SK-N-SH (cell line): ENCODE data around the gene LRRC19. TPM values are rescaled to one million over a fixed set of nuclear protein-coding genes. Genes with fewer than 3 reads are reported as not detected.

Experiments used
- CTCF ChIA-PET: fragments of 300-600, 350-600 bp; formaldehyde crosslinking; extraction: SDS; loops from one replicate; lab custom pipeline; 2021; lab: Yijun Ruan, JAX
- POLR2A ChIA-PET: fragments of 350-600 bp; sonication (Branson Sonifier 250); formaldehyde crosslinking; extraction: SDS; loops from one replicate; lab custom pipeline; 2020; ENCODE audit warnings: antibody characterized with exemption, inconsistent platforms; lab: Yijun Ruan, JAX
- DNase-seq: peaks from one replicate; pipeline ENCODE4 v3.0.0; 2012
- H2AFZ ChIP-seq: fragments of 200-600 bp; sonication (generic); 2 replicates; pipeline ENCODE4 v1.8.1; 2016; ENCODE audit warnings: antibody characterized with exemption, mild to moderate bottlenecking, low read depth
- H3F3A ChIP-seq: fragments of 200-600 bp; sonication (generic); replicated peaks from 2 replicates; pipeline ENCODE3; 2016; ENCODE audit warnings: antibody characterized with exemption, mild to moderate bottlenecking; ENCODE audit not compliant: insufficient read depth
- H3K27ac ChIP-seq, 2 experiments: fragments of 200-500 bp in 1 of 2; fragments of 200-600 bp in 1 of 2; sonication (Bioruptor generic) in 1 of 2; sonication (generic), shearing (Covaris generic) in 1 of 2; 2 replicates each; pipeline versions ENCODE4 v1.5.1 to v1.6.1; 2014 to 2016; ENCODE audit warnings: low read depth in 2 of 2, inconsistent platforms in 1 of 2, low read length in 1 of 2, mild to moderate bottlenecking in 1 of 2, mixed read lengths in 1 of 2
- H3K27me3 ChIP-seq: fragments of 200-600 bp; sonication (generic), shearing (Covaris generic); 2 replicates; pipeline ENCODE4 v1.6.1; 2016; ENCODE audit warnings: mixed run types; ENCODE audit not compliant: insufficient read depth
- H3K36me3 ChIP-seq, 2 experiments: fragments of 200-500 bp in 1 of 2; fragments of 200-600 bp in 1 of 2; sonication (Bioruptor generic) in 1 of 2; sonication (generic) in 1 of 2; replicated peaks in 1 of 2; 2 replicates each; pipeline versions ENCODE3 to v1.5.1; 2014 to 2016; ENCODE audit warnings: low read length in 1 of 2, mild to moderate bottlenecking in 1 of 2; ENCODE audit not compliant: insufficient read depth in 2 of 2, control insufficient read depth in 1 of 2
- H3K4me1 ChIP-seq, 2 experiments: fragments of 200-500 bp in 1 of 2; fragments of 200-600 bp in 1 of 2; sonication (Bioruptor generic) in 1 of 2; sonication (generic), shearing (Covaris generic) in 1 of 2; 2 replicates each; pipeline versions ENCODE4 v1.5.1 to v1.6.1; 2014 to 2016; ENCODE audit warnings: low read depth in 1 of 2, low read length in 1 of 2, mixed run types in 1 of 2; ENCODE audit not compliant: insufficient read depth in 2 of 2, control insufficient read depth in 1 of 2
- H3K4me2 ChIP-seq: fragments of 200-600 bp; sonication (generic), shearing (Covaris generic); 2 replicates; pipeline ENCODE4 v1.6.1; 2017; ENCODE audit warnings: mixed run types
- H3K4me3 ChIP-seq, 2 experiments: fragments of 200-500 bp in 1 of 2; fragments of 200-600 bp in 1 of 2; sonication (Bioruptor generic) in 1 of 2; sonication (generic), shearing (Covaris generic) in 1 of 2; 2 replicates each; pipeline versions ENCODE4 v1.5.1 to v1.8.1; 2014 to 2016; ENCODE audit warnings: low read depth in 2 of 2, inconsistent platforms in 1 of 2, low read length in 1 of 2, mild to moderate bottlenecking in 1 of 2, mixed read lengths in 1 of 2, moderate library complexity in 1 of 2
- H3K79me2 ChIP-seq: fragments of 200-600 bp; sonication (generic); 2 replicates; pipeline ENCODE4 v1.8.1; 2017; ENCODE audit warnings: mild to moderate bottlenecking; ENCODE audit not compliant: insufficient read depth
- H3K9ac ChIP-seq: fragments of 200-600 bp; sonication (generic); 2 replicates; pipeline ENCODE4 v1.6.1; 2017; ENCODE audit warnings: mixed run types
- H3K9me2 ChIP-seq: fragments of 200-600 bp; sonication (generic); 2 replicates; pipeline ENCODE4 v1.6.1; 2017; ENCODE audit warnings: mixed run types
- H3K9me3 ChIP-seq: fragments of 200-600 bp; sonication (generic); 2 replicates; pipeline ENCODE4 v1.6.1; 2017; ENCODE audit warnings: mixed run types, mild to moderate bottlenecking, moderate library complexity
- H4K20me1 ChIP-seq: fragments of 200-600 bp; sonication (generic); 2 replicates; pipeline ENCODE4 v1.6.1; 2017; ENCODE audit warnings: mild to moderate bottlenecking, mixed run types; ENCODE audit not compliant: insufficient read depth
- CTCF ChIP-seq: fragments of 200-600 bp; sonication (generic); IDR thresholded peaks from 2 replicates; pipeline ENCODE4 v1.6.1; 2017; ENCODE audit warnings: antibody characterized with exemption, mild to moderate bottlenecking, moderate library complexity
- ELF1 ChIP-seq: IDR thresholded peaks from 2 replicates; pipeline ENCODE4 v1.4.0; 2012
- FOXJ3 ChIP-seq: sonication (generic); formaldehyde crosslinking; IDR thresholded peaks from 2 replicates; pipeline ENCODE4 v1.5.1; 2020; ENCODE audit warnings: mild to moderate bottlenecking, missing genetic modification reagents
- GATA2 ChIP-seq: sonication (generic); formaldehyde crosslinking; IDR thresholded peaks from 2 replicates; pipeline ENCODE4 v1.5.0; 2020; ENCODE audit warnings: mild to moderate bottlenecking, missing genetic modification reagents
- RAD21 ChIP-seq: IDR thresholded peaks from 2 replicates; pipeline ENCODE4 v1.6.1; 2012; ENCODE audit warnings: mild to moderate bottlenecking, low read length
- RCOR1 ChIP-seq: fragments of 150-350 bp; IDR thresholded peaks from 2 replicates; pipeline ENCODE4 v1.6.1; 2017; ENCODE audit warnings: antibody characterized with exemption, low read length
- SIN3A ChIP-seq: IDR thresholded peaks from 2 replicates; pipeline ENCODE4 v1.6.1; 2012; ENCODE audit warnings: low read depth, mild to moderate bottlenecking, low read length, moderate library complexity, borderline replicate concordance
- TEAD4 ChIP-seq: IDR thresholded peaks from 2 replicates; pipeline ENCODE4 v1.4.0; 2012; ENCODE audit warnings: mild to moderate bottlenecking, borderline replicate concordance; ENCODE audit not compliant: insufficient read depth
- WGBS: methylation state at CpG from one replicate; pipeline ENCODE4 v1.1.6; 2017; ENCODE audit warnings: low lambda C conversion rate; 5-methylcytosine and 5-hydroxymethylcytosine counted together
- polyA plus RNA-seq, 3 experiments: library from polyadenylated mRNA; depleted of rRNA; stranded (reverse); fragments of >200 nt; gene quantifications; 2 replicates each; pipeline ENCODE4 v1.2.3, GENCODE V29; 2012
- TF ChIP-seq, protein P1 (sequence below): IDR thresholded peaks from 2 replicates; pipeline ENCODE4; 2012
- TF ChIP-seq, protein P2 (sequence below): IDR thresholded peaks from 2 replicates; pipeline ENCODE4 v1.4.0; 2012; ENCODE audit warnings: low read depth

LRRC19 gene, protein sequence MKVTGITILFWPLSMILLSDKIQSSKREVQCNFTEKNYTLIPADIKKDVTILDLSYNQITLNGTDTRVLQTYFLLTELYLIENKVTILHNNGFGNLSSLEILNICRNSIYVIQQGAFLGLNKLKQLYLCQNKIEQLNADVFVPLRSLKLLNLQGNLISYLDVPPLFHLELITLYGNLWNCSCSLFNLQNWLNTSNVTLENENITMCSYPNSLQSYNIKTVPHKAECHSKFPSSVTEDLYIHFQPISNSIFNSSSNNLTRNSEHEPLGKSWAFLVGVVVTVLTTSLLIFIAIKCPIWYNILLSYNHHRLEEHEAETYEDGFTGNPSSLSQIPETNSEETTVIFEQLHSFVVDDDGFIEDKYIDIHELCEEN
- not detected in 2 replicates for polyA plus RNA-seq (2012; rRNA removed)
- polyA plus RNA-seq (2012; cell fraction: cytosol; rRNA removed) = not detected in 2 replicates
- not detected in 2 replicates for polyA plus RNA-seq (2012; cell fraction: nucleus; rRNA removed)

- Histone ChIP-seq H3K9me3 (no peaks in the 10 kb centered on the region), H3K36me3 (peaks cover 0 to 13% of the 10 kb centered on the region in 2 experiments), H3K4me2 (no peak within 1 kb of the TSS), H3K27me3 (no peaks in the 10 kb centered on the region), H3K9ac (no peak within 1 kb of the TSS), H3K27ac (no peak within 1 kb of the TSS), H3K4me3 (no peak within 1 kb of the TSS), H4K20me1 (no peaks in the 10 kb centered on the region), H3K4me1 (no peaks in the 10 kb centered on the region), H3K79me2 (no peaks in the 10 kb centered on the region), H2AFZ (no peak within 1 kb of the TSS), H3K9me2 (no peaks in the 10 kb centered on the region)
- 92% methylated on average over 3 of the region's 3 CpGs for WGBS
- CTCF ChIA-PET = no interaction called here
- no peak for DNase-seq
- TF ChIP-seq, protein P1, sequence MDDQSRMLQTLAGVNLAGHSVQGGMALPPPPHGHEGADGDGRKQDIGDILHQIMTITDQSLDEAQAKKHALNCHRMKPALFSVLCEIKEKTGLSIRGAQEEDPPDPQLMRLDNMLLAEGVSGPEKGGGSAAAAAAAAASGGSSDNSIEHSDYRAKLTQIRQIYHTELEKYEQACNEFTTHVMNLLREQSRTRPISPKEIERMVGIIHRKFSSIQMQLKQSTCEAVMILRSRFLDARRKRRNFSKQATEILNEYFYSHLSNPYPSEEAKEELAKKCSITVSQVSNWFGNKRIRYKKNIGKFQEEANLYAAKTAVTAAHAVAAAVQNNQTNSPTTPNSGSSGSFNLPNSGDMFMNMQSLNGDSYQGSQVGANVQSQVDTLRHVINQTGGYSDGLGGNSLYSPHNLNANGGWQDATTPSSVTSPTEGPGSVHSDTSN = no peak
- TF ChIP-seq RAD21 (no peak), FOXJ3 (CRISPR knock-in tag) (no peak), ELF1 (no peak), TEAD4 (no peak), SIN3A (no peak), GATA2 (no peak), CTCF (no peak)
- TF ChIP-seq, protein P2, sequence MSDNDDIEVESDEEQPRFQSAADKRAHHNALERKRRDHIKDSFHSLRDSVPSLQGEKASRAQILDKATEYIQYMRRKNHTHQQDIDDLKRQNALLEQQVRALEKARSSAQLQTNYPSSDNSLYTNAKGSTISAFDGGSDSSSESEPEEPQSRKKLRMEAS = no peak
- TF ChIP-seq, all 33 proteins: peak for 0
- H3F3A ChIP-seq = no peaks in the 10 kb centered on the region
- POLR2A ChIA-PET = no interaction called here
Observed at GRCh38 chr9:27005491-27005890, at the start of gene LRRC19. TSS of gene LRRC19 (minus strand) at chr9:27005672. CDS start at chr9:26999694, 5,978 bp downstream.

DNA sequence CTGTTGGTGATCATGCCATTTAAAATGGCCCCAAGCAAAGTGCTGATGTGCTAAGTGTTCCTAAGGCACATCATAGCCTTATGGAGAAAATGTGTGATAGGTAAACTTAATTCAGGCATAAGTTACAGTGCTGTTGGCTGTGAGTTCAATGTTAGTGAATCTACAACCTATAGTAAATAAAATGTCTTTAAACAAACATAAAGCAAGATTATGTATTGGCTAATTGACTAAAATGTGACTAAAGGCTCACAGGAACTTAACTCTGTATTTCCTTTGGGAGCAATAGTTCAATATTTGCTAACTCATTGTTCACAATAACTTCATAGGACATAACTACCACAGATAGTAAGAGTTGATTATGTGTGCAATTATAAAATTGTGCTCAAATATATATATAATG lies 49.4 kb upstream of the LRRC19 start:
- TF ChIP-seq, protein P2 = no peak
- TF ChIP-seq RCOR1 = no peak
- no peak overlapping the region for H3K27ac ChIP-seq
- no peaks in the 10 kb centered on the region for H4K20me1 ChIP-seq
- no peak overlapping the region for H2AFZ ChIP-seq
- ChIA-PET CTCF (interaction anchor here (1.0 kb wide), 1 partner anchor 22 kb away, joined by 3 read pairs; no protein-coding TSS in a partner anchor), POLR2A (no interaction called here)
- H3K4me2 ChIP-seq = no peak overlapping the region
- peaks cover 0 to 4% of the 10 kb centered on the region in 2 experiments; a peak in 2 of 4 replicates for H3K4me1 ChIP-seq
- no peaks in the 10 kb centered on the region for H3K27me3 ChIP-seq
- H3K9me2 ChIP-seq = no peaks in the 10 kb centered on the region
- no peak overlapping the region for H3K9ac ChIP-seq
- peaks cover 3% of the 10 kb centered on the region for H3F3A ChIP-seq
- peaks cover 14 to 17% of the 10 kb centered on the region in 2 experiments for H3K36me3 ChIP-seq
- no peak for DNase-seq
- H3K79me2 ChIP-seq = no peaks in the 10 kb centered on the region
- H3K4me3 ChIP-seq = no peak overlapping the region
- H3K9me3 ChIP-seq = no peaks in the 10 kb centered on the region
